ENCODE data around the gene IL15RA.
A peak's percentile ranks its signal among the peaks of the same experiment; 100 is the strongest.
"Not testable (repeated sequence)": the region's sequence is repeated elsewhere in the genome, so short reads cannot be mapped to it uniquely, and the experiment has no call there.

The IL15RA gene

GRCh38 chr10:5951167-5951711 lies 26.1 kb downstream of the IL15RA start:
- H3K36me3 Mint-ChIP-seq, result peaks cover 3% of the 10 kb centered on the region
- H3K9me3 Mint-ChIP-seq, result no peaks in the 10 kb centered on the region

GRCh38 chr10:5949009-5949759 lies 28.2 kb downstream of the IL15RA start:
- H3K9me3 Mint-ChIP-seq, result no peaks in the 10 kb centered on the region
- no peaks in the 10 kb centered on the region for H3K27me3 Mint-ChIP-seq
- H3K27ac Mint-ChIP-seq, result peak overlapping the region; percentile 3
- H3K4me3 Mint-ChIP-seq, result no peak overlapping the region
- H3K4me1 Mint-ChIP-seq, result peaks cover 6% of the 10 kb centered on the region
- peaks cover 3% of the 10 kb centered on the region for H3K36me3 Mint-ChIP-seq

More at GRCh38 chr10:5951167-5951711, 26.1 kb downstream of the IL15RA start:
- Mint-ChIP-seq H3K4me3 (no peak overlapping the region), H3K4me1 (peaks cover under 1% of the 10 kb centered on the region), H3K27ac (no peak overlapping the region), H3K27me3 (no peaks in the 10 kb centered on the region)

GRCh38 chr10:5948208-5948585 lies 29.1 kb downstream of the IL15RA start:
- Mint-ChIP-seq H3K9me3 (no peaks in the 10 kb centered on the region), H3K36me3 (peaks cover 3% of the 10 kb centered on the region), H3K27ac (no peak overlapping the region), H3K4me3 (no peak overlapping the region), H3K4me1 (peaks cover 6% of the 10 kb centered on the region), H3K27me3 (no peaks in the 10 kb centered on the region)

GRCh38 chr10:5947471-5948207 lies 29.7 kb downstream of the IL15RA start:
- H3K27ac Mint-ChIP-seq, result no peak overlapping the region
- peaks cover 2% of the 10 kb centered on the region for H3K36me3 Mint-ChIP-seq
- H3K9me3 Mint-ChIP-seq, result no peaks in the 10 kb centered on the region
- no peaks in the 10 kb centered on the region for H3K27me3 Mint-ChIP-seq
- H3K4me1 Mint-ChIP-seq, result peaks cover 6% of the 10 kb centered on the region
- H3K4me3 Mint-ChIP-seq, result no peak overlapping the region

- Mint-ChIP-seq H3K27ac (no peak overlapping the region), H3K4me3 (no peak overlapping the region), H3K9me3 (no peaks in the 10 kb centered on the region), H3K36me3 (peaks cover 2% of the 10 kb centered on the region), H3K27me3 (no peaks in the 10 kb centered on the region), H3K4me1 (peaks cover 6% of the 10 kb centered on the region)
These were observed 30.6 kb downstream of the IL15RA start for GRCh38 chr10:5946786-5947185.

- H3K27ac Mint-ChIP-seq, H3K4me1 Mint-ChIP-seq, H3K36me3 Mint-ChIP-seq, H3K27me3 Mint-ChIP-seq, H3K9me3 Mint-ChIP-seq: not testable (repeated sequence)
- H3K4me3 Mint-ChIP-seq, result peak overlapping the region; percentile 65
These were observed 30.9 kb downstream of the IL15RA start for GRCh38 chr10:5946419-5946775.

GRCh38 chr10:5945561-5946418 lies 31.6 kb downstream of the IL15RA start:
- no peak overlapping the region for H3K27ac Mint-ChIP-seq
- H3K36me3 Mint-ChIP-seq, result peaks cover 2% of the 10 kb centered on the region
- no peaks in the 10 kb centered on the region for H3K27me3 Mint-ChIP-seq
- H3K4me1 Mint-ChIP-seq, result peaks cover 6% of the 10 kb centered on the region
- no peaks in the 10 kb centered on the region for H3K9me3 Mint-ChIP-seq
- H3K4me3 Mint-ChIP-seq, result peak overlapping the region; percentile 65

- H3K4me3 Mint-ChIP-seq, result no peak overlapping the region
- H3K36me3 Mint-ChIP-seq, result no peaks in the 10 kb centered on the region
- no peaks in the 10 kb centered on the region for H3K9me3 Mint-ChIP-seq
- peaks cover 6% of the 10 kb centered on the region for H3K4me1 Mint-ChIP-seq
- no peak overlapping the region for H3K27ac Mint-ChIP-seq
- no peaks in the 10 kb centered on the region for H3K27me3 Mint-ChIP-seq
These were observed 32.2 kb downstream of the IL15RA start for GRCh38 chr10:5945190-5945509.

GRCh38 chr10:5944389-5945189 lies 32.8 kb downstream of the IL15RA start:
- Mint-ChIP-seq H3K4me1 (peaks cover 6% of the 10 kb centered on the region), H3K27ac (no peak overlapping the region), H3K9me3 (no peaks in the 10 kb centered on the region), H3K27me3 (no peaks in the 10 kb centered on the region), H3K36me3 (no peaks in the 10 kb centered on the region), H3K4me3 (no peak overlapping the region)

- H3K4me1 Mint-ChIP-seq, result peaks cover 6% of the 10 kb centered on the region
- H3K27ac Mint-ChIP-seq, result no peak overlapping the region
- no peaks in the 10 kb centered on the region for H3K9me3 Mint-ChIP-seq
- H3K27me3 Mint-ChIP-seq, result no peaks in the 10 kb centered on the region
- H3K36me3 Mint-ChIP-seq, result no peaks in the 10 kb centered on the region
- H3K4me3 Mint-ChIP-seq, result no peak overlapping the region
These were observed 33.8 kb downstream of the IL15RA start for GRCh38 chr10:5943536-5943935.

- H3K27me3 Mint-ChIP-seq, result no peaks in the 10 kb centered on the region
- no peaks in the 10 kb centered on the region for H3K9me3 Mint-ChIP-seq
- H3K36me3 Mint-ChIP-seq, result peaks cover 3% of the 10 kb centered on the region
- peaks cover 6% of the 10 kb centered on the region for H3K4me1 Mint-ChIP-seq
- H3K27ac Mint-ChIP-seq, result no peak overlapping the region
- no peak overlapping the region for H3K4me3 Mint-ChIP-seq
These were observed 34.9 kb downstream of the IL15RA start for GRCh38 chr10:5942474-5942873.

- H3K27ac Mint-ChIP-seq, result no peak overlapping the region
- H3K36me3 Mint-ChIP-seq, result peaks cover 3% of the 10 kb centered on the region
- H3K4me3 Mint-ChIP-seq, result no peak overlapping the region
- peaks cover 6% of the 10 kb centered on the region for H3K4me1 Mint-ChIP-seq
- no peaks in the 10 kb centered on the region for H3K27me3 Mint-ChIP-seq
- no peaks in the 10 kb centered on the region for H3K9me3 Mint-ChIP-seq
These were observed 35.3 kb downstream of the IL15RA start for GRCh38 chr10:5942001-5942400.

GRCh38 chr10:5941579-5941978 lies 35.8 kb downstream of the IL15RA start:
- Mint-ChIP-seq H3K36me3 (peaks cover 3% of the 10 kb centered on the region), H3K27ac (no peak overlapping the region), H3K4me3 (no peak overlapping the region), H3K9me3 (no peaks in the 10 kb centered on the region), H3K27me3 (no peaks in the 10 kb centered on the region), H3K4me1 (peaks cover 6% of the 10 kb centered on the region)

- H3K36me3 Mint-ChIP-seq, result peaks cover 3% of the 10 kb centered on the region
- no peaks in the 10 kb centered on the region for H3K27me3 Mint-ChIP-seq
- peaks cover 2% of the 10 kb centered on the region for H3K4me1 Mint-ChIP-seq
- H3K27ac Mint-ChIP-seq, result no peak overlapping the region
- H3K4me3 Mint-ChIP-seq, result no peak overlapping the region
- no peaks in the 10 kb centered on the region for H3K9me3 Mint-ChIP-seq
These were observed 36.5 kb downstream of the IL15RA start for GRCh38 chr10:5940807-5941218.

- Mint-ChIP-seq H3K36me3 (peaks cover 3% of the 10 kb centered on the region), H3K4me3 (no peak overlapping the region), H3K27ac (no peak overlapping the region), H3K4me1 (no peaks in the 10 kb centered on the region), H3K9me3 (no peaks in the 10 kb centered on the region), H3K27me3 (no peaks in the 10 kb centered on the region)
These were observed 39.1 kb downstream of the IL15RA start for GRCh38 chr10:5938291-5938690.
